CD4-positive, alpha-beta T cell treated with Interleukin-6 at 100 ng/mL for 8 hours (primary cell): ENCODE data around the gene RAD54L2.
"Not testable (repeated sequence)": the region's sequence is repeated elsewhere in the genome, so short reads cannot be mapped to it uniquely, and the experiment has no call there.

Source experiments
- DNase-seq: peaks from one replicate; pipeline ENCODE4 v3.0.0-alpha.2; 2020; ENCODE audit warnings: mixed read lengths, low spot score

RAD54L2 gene

DNA sequence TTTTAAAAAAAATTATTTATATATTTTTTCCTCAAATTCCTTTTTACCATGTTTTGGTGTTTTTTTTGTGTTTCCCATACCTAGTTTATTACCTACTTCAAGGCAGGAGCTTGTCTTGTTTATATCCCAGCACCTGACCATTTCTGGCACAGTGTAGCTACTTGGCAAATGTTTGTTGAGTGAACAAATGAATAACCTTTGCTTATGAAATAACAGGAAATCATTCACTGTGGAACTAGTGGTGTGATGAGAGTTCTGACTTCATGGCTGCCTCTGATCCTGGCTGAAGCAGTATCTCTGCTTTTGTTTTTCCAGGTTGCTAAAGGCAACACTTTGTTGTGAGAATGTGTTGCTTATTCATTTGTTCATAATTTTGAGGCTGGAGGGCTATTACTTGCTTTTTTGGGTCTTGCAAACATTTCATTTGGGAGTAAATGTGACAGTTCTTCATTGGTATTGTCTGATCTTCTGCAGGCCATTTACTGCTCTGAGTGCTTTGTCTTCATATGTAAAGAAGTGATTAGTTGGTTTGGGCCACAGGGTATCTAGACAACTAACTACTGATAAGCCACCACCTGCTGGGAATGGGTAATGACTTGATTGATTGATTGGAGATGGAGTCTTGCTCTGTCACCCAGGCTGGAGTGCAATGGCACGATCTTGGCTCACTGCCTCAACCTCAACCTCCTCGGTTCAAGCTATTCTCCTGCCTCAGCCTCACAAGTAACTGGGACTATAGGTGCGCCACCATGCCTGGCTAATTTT, 5.7 kb downstream of the RAD54L2 start:
- no peak for DNase-seq

DNA sequence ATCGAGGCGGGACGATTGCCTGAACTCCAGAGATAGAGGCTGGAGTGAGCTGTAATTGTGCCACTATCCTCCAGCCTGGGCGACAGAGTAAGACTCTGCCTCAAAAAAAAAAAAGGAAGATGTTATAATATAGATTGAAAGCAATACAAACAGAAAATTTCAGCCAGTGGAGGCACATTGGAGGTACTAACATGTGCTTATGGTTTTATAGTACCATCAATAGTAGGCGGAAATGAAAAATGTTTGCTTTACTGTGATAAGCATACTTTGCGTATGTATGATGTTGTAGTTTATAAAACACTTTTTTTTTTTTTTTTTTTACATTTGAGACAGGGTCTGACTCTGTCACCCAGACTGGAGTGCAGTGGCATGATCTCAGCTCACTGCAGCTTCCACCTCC, 8.8 kb downstream of the RAD54L2 start:
- no peak for DNase-seq

DNA sequence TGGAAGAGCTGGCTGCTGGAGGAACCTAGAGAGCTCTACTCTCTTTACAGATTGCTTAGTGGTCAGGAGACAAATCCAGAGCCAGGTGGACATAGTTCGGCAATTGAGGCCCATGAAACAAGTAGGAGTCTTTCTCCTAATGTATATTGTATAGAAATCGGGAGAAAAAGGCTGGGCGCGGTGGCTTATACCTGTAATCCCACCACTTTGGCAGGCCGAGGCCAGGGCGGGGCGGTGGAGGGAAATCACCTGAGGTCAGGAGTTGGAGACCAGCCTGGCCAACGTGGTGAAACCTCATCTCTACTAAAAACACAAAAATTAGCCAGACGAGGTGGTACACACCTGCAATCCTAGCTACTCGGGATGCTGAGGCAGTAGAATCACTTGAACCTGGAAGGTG, 10.8 kb downstream of the RAD54L2 start:
- DNase-seq = no peak

DNA sequence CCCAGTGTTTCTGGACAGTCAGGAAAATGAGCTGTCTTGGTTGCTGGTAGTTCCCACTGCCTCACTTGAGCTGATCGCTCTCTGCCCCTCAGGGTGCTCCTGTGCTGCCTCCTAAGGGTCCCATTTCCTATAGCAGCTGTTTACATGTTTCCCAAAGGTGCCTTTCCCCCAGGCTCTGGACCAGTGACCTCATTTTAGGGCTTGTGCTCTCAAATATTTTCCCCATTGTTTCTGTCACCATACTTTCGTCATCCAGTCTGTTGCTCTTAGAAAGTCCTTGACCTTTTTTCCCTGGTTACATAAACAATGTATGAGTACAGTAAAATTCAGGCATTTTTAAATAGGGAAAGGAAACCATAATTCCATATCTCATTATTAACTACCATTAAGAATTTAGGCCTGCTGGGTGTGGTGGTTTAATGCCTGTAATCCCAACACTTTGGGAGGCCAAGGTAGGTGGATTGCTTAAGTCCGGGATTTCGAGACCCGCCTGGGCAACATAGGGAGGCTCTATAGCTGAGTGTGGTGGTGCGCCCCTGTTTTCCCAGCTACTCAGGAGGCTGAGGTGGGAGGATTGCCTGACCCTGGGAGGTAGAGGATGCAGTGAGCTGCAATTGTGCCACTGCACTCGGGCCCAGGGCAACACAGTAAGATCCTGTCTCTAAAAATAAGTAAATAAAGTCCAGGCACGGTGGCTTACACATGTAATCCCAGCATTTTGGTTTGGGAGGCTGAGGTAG, 11.7 kb downstream of the RAD54L2 start:
- DNase-seq = no peak

DNA sequence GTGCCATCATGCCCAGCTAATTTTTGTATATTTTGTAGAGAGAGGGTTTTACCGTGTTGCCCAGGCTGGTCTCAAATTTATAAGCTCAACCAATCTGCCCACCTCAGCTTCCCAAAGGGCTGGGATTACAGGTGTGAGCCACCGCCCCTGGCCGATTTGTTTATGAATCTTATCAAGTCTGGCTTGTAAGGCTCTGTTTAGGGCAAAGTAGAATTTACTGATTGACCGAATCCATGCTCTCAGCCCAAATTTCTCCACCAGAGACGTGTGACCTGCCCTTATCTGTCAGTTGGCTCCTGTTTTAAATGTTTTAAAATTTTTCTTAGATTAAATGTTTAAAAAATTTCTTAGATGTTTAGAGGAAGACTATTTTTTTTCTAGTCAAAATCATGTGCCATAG, 19.5 kb downstream of the RAD54L2 start:
- no peak for DNase-seq

DNA sequence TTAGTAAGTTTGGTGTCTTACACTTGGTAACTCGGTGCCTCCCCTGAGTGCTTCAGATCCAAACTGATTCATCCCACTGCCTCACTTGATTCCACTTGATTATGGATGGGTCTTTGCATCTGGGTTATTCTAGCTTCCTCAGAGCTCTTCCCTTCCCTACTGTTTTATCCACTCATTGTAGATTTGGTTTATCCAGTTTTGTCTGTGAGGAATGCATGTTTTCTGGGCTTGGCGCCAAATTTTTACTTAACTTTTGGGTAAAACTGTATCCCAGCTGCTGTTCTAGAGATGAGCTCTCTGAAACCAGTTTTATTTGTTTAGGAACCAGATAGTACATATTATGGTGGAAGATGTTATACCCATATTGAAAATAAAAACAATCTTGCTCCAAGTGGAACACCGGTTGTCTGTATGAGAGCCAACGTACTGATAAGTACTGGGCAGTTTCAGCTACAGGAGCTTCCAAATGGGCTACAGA, 20.9 kb downstream of the RAD54L2 start:
- no peak for DNase-seq

DNA sequence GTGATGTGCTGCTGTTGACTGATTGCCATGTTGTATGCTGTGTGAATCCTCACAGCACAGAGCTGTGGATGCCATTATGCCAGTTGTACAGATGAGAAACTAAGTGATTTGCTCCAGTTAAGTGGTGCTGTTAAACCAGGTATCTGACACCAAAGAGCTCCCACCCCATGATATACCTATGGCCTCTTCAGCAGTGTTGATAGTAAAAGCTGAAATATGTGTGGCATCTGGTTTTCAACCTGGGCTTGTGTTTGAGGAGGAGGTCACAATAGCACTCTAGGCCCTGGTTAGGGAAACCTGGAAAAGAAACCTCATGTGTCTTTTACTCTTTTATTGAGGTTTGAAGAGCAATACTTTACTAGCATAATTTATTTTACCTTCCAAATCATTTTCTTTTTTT, 21.4 kb downstream of the RAD54L2 start:
- DNase-seq = no peak

DNA sequence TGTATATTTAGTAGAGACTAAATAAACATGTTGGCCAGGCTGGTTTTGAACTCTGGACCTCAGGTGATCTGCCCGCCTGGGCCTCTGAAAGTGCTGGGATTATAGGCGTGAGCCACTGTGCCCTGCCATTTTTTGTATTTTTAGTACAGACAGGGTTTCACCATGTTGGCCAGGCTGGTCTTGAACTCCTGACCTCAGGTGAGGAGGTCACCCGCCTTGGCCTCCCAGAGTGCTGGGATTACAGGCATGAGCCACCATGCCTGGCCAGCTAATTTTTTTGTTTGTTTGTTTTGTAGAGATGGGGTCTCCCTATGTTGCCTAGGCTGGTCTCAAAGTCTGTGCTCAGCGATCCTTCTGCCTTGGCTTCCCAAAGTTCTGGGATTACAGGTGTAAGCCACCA, 23.9 kb downstream of the RAD54L2 start:
- not testable (repeated sequence) for DNase-seq

DNA sequence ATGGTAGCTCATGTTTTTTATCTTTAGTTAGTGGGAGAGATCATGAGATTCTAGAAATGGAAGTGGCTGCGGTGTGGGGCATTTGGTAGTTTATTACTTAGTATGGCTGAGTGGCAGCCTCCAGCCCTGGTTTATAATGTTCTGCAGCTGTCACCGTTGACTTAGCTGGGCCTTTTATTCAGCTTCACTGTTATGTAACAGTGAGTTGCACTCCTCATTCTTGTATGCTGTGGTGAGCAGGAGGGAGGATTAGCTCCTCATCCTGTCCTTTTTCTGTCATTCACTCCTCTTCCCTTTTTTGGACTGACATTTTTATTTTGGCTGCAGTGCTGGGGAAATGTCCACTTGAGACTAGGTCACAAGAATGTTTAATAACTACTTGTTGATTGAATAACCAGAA, 29.5 kb downstream of the RAD54L2 start:
- no peak for DNase-seq

DNA sequence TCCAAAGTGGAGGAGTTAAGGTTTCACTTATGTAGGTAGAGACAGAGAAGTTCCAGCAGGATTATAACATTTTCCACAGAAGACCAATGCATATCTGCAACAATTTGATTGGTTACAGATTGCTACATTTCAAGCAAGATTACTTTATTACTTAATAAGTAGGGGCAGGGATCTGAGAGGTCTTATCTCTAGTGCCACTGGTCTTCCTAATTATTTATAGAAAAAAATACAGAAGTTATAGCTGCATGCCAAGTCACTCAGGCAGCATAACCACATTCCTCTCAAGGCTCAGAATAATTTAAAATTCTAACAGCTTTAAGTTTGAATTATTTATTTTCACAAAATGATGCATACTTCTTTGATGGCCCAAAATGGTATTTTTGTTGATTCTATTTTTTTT, 30.5 kb downstream of the RAD54L2 start:
- DNase-seq = no peak

DNA sequence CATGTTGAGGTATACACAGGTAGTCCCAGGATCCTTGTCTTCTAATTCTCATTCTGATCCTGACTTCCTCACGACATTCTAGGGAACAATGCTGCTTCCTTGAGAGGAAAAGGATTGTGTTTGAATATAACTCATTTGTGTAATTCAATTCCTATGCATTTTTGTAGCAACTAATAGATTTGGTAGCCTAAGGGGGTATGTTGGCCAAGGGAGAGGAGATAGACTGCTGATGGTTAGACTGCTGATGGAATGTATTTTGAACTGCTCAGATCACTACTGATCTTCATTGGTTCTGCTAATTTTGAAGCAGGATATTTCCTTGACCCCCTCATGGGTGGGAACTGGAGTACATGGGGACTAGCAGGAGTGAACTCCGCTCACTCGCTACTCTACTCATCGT, 39.7 kb downstream of the RAD54L2 start:
- no peak for DNase-seq

DNA sequence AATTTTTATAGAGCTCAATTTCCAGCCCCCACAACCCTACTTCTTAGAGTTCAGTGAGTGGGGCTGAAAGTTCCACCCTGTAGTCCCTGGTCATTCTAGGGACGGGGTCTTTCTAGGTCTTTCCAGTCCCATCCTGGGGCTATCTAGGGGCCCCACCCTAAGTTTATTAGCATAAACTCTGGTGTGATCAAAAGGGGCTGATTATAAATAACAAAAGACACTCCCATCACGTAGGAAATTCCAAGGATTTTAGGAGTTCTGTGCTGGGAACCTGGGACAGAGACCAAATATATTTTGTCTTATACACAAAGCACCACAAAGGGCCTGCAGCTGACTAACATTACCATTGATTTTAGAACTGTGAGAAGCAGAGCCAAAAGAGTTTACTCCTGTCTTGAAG, 41.9 kb downstream of the RAD54L2 start:
- no peak for DNase-seq

DNA sequence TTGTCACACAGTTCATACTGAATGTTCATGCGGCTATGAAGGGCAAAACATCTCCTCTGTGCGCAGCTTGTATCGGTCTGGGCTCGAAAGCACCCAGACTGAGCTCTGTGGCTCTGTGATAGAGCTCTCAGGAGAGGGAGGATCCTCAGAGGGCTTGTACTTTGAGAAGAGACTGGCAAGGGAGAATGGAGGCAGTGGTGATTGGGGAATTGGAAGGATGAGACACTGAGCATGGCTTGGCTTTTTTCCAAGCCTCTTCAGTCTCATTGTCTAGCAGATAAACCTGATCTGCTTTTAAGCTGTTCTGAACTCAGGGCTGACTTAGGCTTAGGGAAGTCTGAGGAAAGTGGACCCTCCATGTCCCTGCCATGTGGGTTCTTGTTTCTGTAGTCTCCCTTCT, 43.0 kb downstream of the RAD54L2 start:
- DNase-seq = no peak

DNA sequence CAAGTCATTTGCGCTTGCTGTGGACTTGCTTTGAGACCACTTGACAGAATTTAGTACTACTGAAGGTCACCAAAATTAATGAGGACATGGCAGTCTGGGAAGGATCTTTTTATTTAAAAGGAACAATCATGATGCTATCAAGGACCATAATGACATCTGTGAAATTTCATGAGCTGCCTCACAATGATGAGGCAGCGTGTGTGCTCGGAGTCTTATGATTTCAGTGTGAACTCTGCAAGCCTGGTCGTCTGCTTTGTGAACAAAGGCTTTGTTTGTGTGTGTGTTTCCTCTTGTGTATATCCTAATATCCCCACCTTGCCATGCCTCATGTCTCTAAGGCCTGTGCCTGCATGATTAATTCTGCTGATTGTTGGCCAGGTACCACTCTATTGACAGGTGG, 46.7 kb downstream of the RAD54L2 start:
- no peak for DNase-seq

DNA sequence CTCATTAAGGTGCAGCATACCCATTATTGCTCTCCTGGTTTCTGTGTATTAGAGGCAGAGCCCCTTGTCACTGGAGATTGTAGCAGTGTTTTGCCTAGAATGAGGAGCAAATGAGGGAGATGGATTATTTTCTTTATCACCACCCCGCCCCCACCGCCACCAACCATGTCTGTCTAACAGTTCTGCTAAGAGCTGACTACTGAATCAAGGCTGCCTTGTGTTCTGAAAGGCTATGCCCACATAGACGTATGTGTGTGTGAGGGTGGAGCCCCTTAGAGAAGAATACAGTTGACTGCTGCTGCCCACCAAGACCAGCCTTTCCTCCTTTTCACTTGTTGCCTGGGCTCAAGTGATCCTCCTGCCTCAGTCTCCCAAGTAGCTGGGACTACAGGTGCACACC, 47.4 kb downstream of the RAD54L2 start:
- DNase-seq = no peak
